Neural cell (in vitro differentiated cells): ENCODE data around the gene P2RY1. TPM values are rescaled to one million over a fixed set of nuclear protein-coding genes. Genes with fewer than 3 reads are reported as not detected.

Experiments
- H2AFZ ChIP-seq: fragments of 200-600, 300-800 bp; sonication (generic), shearing (Covaris generic); 2 replicates; pipeline ENCODE4 v1.6.0; 2014; ENCODE audit warnings: low read depth, mild to moderate bottlenecking, antibody characterized with exemption, low read length, moderate library complexity
- H3F3A ChIP-seq: fragments of 200-600 bp; shearing (Covaris generic); 2 replicates; pipeline ENCODE4 v1.6.1; 2016; ENCODE audit warnings: mild to moderate bottlenecking, moderate library complexity, mixed read lengths, antibody characterized with exemption, low read length; ENCODE audit not compliant: insufficient read depth, poor library complexity, severe bottlenecking
- H3K27ac ChIP-seq: fragments of 200-600, 300-800 bp; sonication (generic), shearing (Covaris generic); 2 replicates; pipeline ENCODE4 v1.5.1; 2014; ENCODE audit warnings: mild to moderate bottlenecking, low read length, moderate library complexity
- H3K27me3 ChIP-seq: fragments of 300-800, 200-600 bp; sonication (generic), shearing (Covaris generic); 2 replicates; pipeline ENCODE4 v1.6.0; 2014; ENCODE audit warnings: mild to moderate bottlenecking, low read depth, low read length, moderate library complexity; ENCODE audit not compliant: insufficient read depth
- H3K36me3 ChIP-seq: fragments of 300-800, 200-600 bp; sonication (generic), shearing (Covaris generic); 2 replicates; pipeline ENCODE4 v1.5.1; 2014; ENCODE audit warnings: mild to moderate bottlenecking, antibody characterized with exemption, low read length, moderate library complexity; ENCODE audit not compliant: insufficient read depth
- H3K4me2 ChIP-seq: fragments of 300-800, 200-600 bp; sonication (generic), shearing (Covaris generic); 2 replicates; pipeline ENCODE4 v1.6.0; 2014; ENCODE audit warnings: mild to moderate bottlenecking, low read length
- H3K4me3 ChIP-seq: fragments of 300-800, 200-600 bp; sonication (generic), shearing (Covaris generic); 2 replicates; pipeline ENCODE4 v1.5.1; 2014; ENCODE audit warnings: mild to moderate bottlenecking, low read length, moderate library complexity
- H3K79me2 ChIP-seq: fragments of 200-600 bp; shearing (Covaris generic); replicated peaks from 2 replicates; pipeline ENCODE4 v1.6.0; 2014; ENCODE audit warnings: mild to moderate bottlenecking, low read length, moderate library complexity; ENCODE audit not compliant: insufficient read depth
- H3K9ac ChIP-seq: fragments of 300-800, 200-600 bp; sonication (generic), shearing (Covaris generic); 2 replicates; pipeline ENCODE4 v1.6.1; 2016; ENCODE audit warnings: mild to moderate bottlenecking, low read length, mixed read lengths
- H3K9me2 ChIP-seq: fragments of 200-600 bp; shearing (Covaris generic); 2 replicates; pipeline ENCODE4 v1.6.1; 2016; ENCODE audit warnings: mild to moderate bottlenecking, low read length, mixed read lengths; ENCODE audit not compliant: insufficient read depth
- H3K9me3 ChIP-seq: fragments of 200-600, 300-800 bp; sonication (generic), shearing (Covaris generic); 2 replicates; pipeline ENCODE4 v1.6.1; 2016; ENCODE audit warnings: mild to moderate bottlenecking, mixed run types, low read length, moderate library complexity, mixed read lengths
- H4K20me1 ChIP-seq: fragments of 200-600 bp; shearing (Covaris generic); 2 replicates; pipeline ENCODE4 v1.6.1; 2016; ENCODE audit warnings: mild to moderate bottlenecking, mixed run types; ENCODE audit not compliant: insufficient read depth
- EP300 ChIP-seq: fragments of 450-650 bp; conservative IDR thresholded peaks from 2 replicates; pipeline ENCODE4 v1.6.1; 2014; ENCODE audit warnings: antibody characterized with exemption, mild to moderate bottlenecking, moderate library complexity; ENCODE audit not compliant: poor library complexity, severe bottlenecking
- EZH2 ChIP-seq: fragments of 200-600, 300-800 bp; shearing (Covaris generic), sonication (generic); IDR thresholded peaks from 2 replicates; pipeline ENCODE4 v1.6.1; 2014; ENCODE audit warnings: antibody characterized with exemption, low read length, borderline replicate concordance, mild to moderate bottlenecking; ENCODE audit not compliant: insufficient read depth, poor library complexity, severe bottlenecking
- MXI1 ChIP-seq: fragments of 450-650 bp; conservative IDR thresholded peaks from 2 replicates; pipeline ENCODE4 v1.6.1; 2014; ENCODE audit warnings: antibody characterized with exemption, mild to moderate bottlenecking; ENCODE audit not compliant: poor library complexity, severe bottlenecking
- POLR2AphosphoS5 ChIP-seq: IDR thresholded peaks from 2 replicates; pipeline ENCODE4 v1.6.1; 2012
- RAD21 ChIP-seq: fragments of 450-650 bp; conservative IDR thresholded peaks from 2 replicates; pipeline ENCODE4 v1.6.1; 2014; ENCODE audit warnings: antibody characterized with exemption, mild to moderate bottlenecking, moderate library complexity
- SMC3 ChIP-seq: fragments of 450-650 bp; conservative IDR thresholded peaks from 2 replicates; pipeline ENCODE4 v1.6.1; 2014; ENCODE audit warnings: antibody characterized with exemption, mild to moderate bottlenecking, moderate library complexity; ENCODE audit not compliant: poor library complexity
- TAF1 ChIP-seq: IDR thresholded peaks from 2 replicates; pipeline ENCODE4 v1.6.1; 2012; ENCODE audit warnings: low read depth
- polyA plus RNA-seq: library from polyadenylated mRNA; depleted of rRNA; stranded (reverse); fragments of >200 nt; gene quantifications from 2 replicates; pipeline ENCODE4 v1.2.3, GENCODE V29; 2014
- TF ChIP-seq, protein P1 (sequence below): fragments of 450-650 bp; IDR thresholded peaks from 2 replicates; pipeline ENCODE4 v1.5.1; 2014; ENCODE audit warnings: antibody characterized with exemption, mild to moderate bottlenecking, moderate library complexity; ENCODE audit not compliant: poor library complexity, severe bottlenecking
- TF ChIP-seq, protein P2 (sequence below): IDR thresholded peaks from 2 replicates; pipeline ENCODE4 v1.6.1; 2012; ENCODE audit warnings: borderline replicate concordance

Gene P2RY1
- polyA plus RNA-seq, 1 donor from 2014 or later: 3.0 TPM

DNA sequence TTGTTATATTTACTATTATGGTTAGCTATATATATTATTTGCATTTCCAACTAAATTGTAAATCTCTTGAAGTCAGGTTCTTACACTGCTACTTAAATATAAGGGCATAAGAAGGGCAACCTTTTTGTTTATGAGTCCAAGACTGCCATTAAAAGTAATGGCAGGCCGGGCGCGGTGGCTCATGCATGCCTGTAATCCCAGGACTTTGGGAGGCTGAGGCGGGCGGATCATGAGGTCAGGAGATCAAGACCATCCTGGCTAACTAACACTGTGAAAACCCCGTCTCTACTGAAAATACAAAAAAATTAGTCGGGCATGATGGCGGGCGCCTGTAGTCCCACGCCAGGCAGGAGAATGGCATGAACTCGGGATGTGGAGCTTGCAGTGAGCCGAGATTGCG lies 2.9 kb upstream of the P2RY1 start:
- H3K9me3 ChIP-seq: no peaks in the 10 kb centered on the region

DNA sequence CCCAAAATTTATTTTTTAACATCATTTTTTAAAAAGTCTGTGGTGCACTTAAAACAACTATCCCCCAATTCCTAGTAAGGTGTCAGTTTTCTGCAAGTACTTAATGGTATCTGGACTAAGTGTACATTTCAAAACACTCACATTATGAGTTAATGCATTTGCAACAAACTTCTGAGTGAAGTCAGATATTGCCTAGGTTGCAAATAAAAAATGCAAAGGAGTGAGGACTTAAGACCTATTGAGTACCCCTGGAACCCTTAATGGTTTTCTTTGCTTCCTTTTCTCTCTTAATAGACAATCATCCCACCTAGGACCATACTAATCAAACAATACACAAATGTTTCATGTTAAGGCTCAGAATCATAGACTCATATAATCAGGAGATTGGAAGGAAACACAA lies 1.8 kb upstream of the P2RY1 start:
- Histone ChIP-seq H2AFZ (no peak overlapping the region), H3K27me3 (peaks cover 14% of the 10 kb centered on the region)
- TF ChIP-seq, protein P1, sequence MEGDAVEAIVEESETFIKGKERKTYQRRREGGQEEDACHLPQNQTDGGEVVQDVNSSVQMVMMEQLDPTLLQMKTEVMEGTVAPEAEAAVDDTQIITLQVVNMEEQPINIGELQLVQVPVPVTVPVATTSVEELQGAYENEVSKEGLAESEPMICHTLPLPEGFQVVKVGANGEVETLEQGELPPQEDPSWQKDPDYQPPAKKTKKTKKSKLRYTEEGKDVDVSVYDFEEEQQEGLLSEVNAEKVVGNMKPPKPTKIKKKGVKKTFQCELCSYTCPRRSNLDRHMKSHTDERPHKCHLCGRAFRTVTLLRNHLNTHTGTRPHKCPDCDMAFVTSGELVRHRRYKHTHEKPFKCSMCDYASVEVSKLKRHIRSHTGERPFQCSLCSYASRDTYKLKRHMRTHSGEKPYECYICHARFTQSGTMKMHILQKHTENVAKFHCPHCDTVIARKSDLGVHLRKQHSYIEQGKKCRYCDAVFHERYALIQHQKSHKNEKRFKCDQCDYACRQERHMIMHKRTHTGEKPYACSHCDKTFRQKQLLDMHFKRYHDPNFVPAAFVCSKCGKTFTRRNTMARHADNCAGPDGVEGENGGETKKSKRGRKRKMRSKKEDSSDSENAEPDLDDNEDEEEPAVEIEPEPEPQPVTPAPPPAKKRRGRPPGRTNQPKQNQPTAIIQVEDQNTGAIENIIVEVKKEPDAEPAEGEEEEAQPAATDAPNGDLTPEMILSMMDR: no peak
- TF ChIP-seq EP300: no peak
- no peak for TF ChIP-seq MXI1
- no peak for TF ChIP-seq EZH2
- no peak for TF ChIP-seq RAD21
- TF ChIP-seq, protein P2, sequence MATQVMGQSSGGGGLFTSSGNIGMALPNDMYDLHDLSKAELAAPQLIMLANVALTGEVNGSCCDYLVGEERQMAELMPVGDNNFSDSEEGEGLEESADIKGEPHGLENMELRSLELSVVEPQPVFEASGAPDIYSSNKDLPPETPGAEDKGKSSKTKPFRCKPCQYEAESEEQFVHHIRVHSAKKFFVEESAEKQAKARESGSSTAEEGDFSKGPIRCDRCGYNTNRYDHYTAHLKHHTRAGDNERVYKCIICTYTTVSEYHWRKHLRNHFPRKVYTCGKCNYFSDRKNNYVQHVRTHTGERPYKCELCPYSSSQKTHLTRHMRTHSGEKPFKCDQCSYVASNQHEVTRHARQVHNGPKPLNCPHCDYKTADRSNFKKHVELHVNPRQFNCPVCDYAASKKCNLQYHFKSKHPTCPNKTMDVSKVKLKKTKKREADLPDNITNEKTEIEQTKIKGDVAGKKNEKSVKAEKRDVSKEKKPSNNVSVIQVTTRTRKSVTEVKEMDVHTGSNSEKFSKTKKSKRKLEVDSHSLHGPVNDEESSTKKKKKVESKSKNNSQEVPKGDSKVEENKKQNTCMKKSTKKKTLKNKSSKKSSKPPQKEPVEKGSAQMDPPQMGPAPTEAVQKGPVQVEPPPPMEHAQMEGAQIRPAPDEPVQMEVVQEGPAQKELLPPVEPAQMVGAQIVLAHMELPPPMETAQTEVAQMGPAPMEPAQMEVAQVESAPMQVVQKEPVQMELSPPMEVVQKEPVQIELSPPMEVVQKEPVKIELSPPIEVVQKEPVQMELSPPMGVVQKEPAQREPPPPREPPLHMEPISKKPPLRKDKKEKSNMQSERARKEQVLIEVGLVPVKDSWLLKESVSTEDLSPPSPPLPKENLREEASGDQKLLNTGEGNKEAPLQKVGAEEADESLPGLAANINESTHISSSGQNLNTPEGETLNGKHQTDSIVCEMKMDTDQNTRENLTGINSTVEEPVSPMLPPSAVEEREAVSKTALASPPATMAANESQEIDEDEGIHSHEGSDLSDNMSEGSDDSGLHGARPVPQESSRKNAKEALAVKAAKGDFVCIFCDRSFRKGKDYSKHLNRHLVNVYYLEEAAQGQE: no peak
- TF ChIP-seq TAF1: no peak
- no peak for TF ChIP-seq SMC3
- no peak for TF ChIP-seq POLR2AphosphoS5

More for the DNA sequence above, 2.9 kb upstream of the P2RY1 start:
- Histone ChIP-seq H3F3A (no peaks in the 10 kb centered on the region), H3K27me3 (peaks cover 14% of the 10 kb centered on the region), H3K9ac (no peak overlapping the region), H3K27ac (no peak overlapping the region), H3K4me2 (no peak overlapping the region), H3K4me3 (no peak overlapping the region), H3K36me3 (no peaks in the 10 kb centered on the region), H2AFZ (no peak overlapping the region), H4K20me1 (no peaks in the 10 kb centered on the region), H3K9me2 (no peaks in the 10 kb centered on the region), H3K79me2 (no peaks in the 10 kb centered on the region)
- TF ChIP-seq MXI1: no peak
- TF ChIP-seq, protein P1: no peak
- no peak for TF ChIP-seq POLR2AphosphoS5

More for the DNA sequence above, 1.8 kb upstream of the P2RY1 start:
- H3K36me3 ChIP-seq: no peaks in the 10 kb centered on the region
- no peak overlapping the region for H3K4me3 ChIP-seq
- H3K4me2 ChIP-seq: no peak overlapping the region
- no peak overlapping the region for H3K27ac ChIP-seq
- no peaks in the 10 kb centered on the region for H3K9me2 ChIP-seq
- no peaks in the 10 kb centered on the region for H3F3A ChIP-seq
- no peaks in the 10 kb centered on the region for H3K9me3 ChIP-seq
- no peaks in the 10 kb centered on the region for H4K20me1 ChIP-seq
- H3K9ac ChIP-seq: no peak overlapping the region
- H3K79me2 ChIP-seq: no peaks in the 10 kb centered on the region
